ENCODE data around the gene DCAF15.

DCAF15 gene

GRCh38 chr19:13978351-13979243 lies 26.3 kb downstream of the DCAF15 start:
- peak; percentile 62 for DNase-seq

- DNase-seq = no peak
These were observed 26.9 kb downstream of the DCAF15 start for GRCh38 chr19:13979244-13979615.

GRCh38 chr19:13979686-13980085 lies 27.4 kb downstream of the DCAF15 start:
- no peak for DNase-seq

GRCh38 chr19:13980340-13980739 lies 28.0 kb downstream of the DCAF15 start:
- no peak for DNase-seq

GRCh38 chr19:13981021-13981420 lies 28.7 kb downstream of the DCAF15 start:
- DNase-seq = no peak

DNA sequence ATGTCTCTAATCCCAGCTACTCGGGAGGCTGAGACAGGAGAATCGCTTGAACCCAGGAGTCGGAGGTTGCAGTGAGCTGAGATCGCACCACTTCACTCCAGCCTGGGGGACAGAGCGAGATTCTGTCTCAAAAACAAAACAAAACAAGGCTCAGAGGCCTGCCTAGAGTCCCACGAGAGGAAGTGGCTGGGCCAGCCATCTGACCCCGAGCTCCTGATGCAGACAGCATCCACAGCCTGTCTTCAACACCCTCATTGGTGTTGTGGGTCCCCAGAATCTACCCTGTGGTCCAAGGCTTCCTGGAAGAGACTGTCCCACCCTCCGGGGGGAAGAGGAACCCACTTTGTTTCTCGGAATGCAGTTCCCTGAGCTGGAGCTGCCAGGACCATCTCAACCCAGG lies 29.2 kb downstream of the DCAF15 start:
- no peak for DNase-seq

DNA sequence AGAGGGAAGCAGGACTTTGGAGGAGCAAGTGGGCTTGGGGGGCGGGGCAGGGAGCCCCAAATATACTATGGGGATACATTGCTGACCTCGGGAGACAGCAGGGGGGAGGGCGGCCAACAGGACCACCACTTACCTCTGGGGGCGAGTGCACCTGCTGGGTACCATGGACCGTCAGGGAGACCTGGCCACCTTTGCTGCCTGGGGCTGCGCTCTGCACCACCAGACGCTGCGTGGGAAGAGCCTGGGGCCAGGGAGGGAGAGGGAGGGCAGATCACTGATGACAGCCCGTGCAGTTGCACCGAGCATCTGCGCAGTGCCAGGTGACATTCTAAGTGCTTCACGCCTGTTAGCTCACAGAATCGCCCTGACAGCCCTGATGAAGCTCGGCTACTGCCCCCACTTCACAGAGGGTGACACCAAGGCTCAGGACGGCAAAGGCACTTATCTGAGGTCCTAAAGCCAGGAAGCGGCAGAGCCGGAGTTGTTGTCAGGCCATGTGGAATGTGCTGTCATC lies 29.7 kb downstream of the DCAF15 start:
- DNase-seq = no peak

DNA sequence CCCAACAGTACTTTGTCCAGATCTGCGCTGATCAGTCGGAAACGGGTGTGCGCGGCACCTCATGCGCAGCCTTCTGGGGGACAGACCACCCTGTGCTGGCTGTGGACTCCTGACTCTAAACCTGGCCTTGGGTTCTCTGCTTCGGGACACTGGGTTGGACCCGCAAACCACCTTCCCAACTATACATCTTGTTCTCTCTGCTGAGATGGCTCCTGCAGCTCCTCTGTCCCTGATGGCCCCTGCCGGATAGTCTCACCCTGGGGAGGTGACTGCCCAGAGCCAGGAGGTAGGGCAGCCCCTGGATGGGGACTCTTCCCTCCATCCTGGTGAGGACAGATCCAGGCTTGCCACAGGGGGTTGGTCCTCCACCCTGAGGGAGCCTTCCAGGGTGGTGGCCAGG lies 30.5 kb downstream of the DCAF15 start:
- DNase-seq = no peak

GRCh38 chr19:13983213-13983889 lies 31.0 kb downstream of the DCAF15 start:
- no peak for DNase-seq

GRCh38 chr19:13984186-13984585 lies 31.9 kb downstream of the DCAF15 start:
- DNase-seq = no peak

DNA sequence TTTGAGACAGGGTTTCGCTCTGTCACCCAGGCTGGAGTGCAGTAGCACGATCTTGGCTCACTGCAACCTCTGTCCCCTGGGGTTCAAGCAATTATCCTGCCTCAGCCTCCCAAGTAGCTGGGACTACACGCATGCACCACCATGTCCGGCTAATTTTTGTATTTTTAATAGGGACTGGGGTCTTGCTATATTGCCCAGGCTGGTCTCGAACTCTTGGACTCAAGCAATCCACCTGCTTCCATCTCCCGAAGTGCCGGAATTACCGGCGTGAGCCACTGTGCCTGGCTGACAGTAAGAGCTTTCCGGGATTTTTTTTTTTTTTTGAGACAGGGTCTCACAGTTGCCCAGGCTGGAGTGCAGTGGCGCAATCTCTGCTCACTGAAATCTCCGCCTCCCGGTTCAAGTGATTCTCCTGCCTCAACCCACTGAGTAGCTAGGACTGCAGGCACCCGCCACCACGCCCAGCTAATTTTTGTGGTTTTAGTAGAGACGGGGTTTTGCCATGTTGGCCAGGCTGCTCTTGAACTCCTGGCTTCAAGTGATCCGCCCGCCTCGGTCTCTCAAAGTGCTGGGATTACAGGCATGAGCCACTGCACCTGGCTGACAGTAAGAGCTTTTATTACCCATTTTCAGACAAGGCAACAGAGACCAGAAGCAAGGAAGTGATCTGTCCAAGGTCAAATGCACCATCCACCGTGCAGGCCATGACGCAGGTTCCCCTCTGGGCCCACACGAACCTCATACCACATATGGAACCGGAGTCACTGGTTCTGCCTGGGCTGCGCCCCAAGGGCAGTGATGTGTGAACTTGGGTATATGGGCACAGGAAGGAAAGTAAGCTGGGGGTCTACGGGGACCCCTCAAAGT lies 32.8 kb downstream of the DCAF15 start:
- no peak for DNase-seq

DNA sequence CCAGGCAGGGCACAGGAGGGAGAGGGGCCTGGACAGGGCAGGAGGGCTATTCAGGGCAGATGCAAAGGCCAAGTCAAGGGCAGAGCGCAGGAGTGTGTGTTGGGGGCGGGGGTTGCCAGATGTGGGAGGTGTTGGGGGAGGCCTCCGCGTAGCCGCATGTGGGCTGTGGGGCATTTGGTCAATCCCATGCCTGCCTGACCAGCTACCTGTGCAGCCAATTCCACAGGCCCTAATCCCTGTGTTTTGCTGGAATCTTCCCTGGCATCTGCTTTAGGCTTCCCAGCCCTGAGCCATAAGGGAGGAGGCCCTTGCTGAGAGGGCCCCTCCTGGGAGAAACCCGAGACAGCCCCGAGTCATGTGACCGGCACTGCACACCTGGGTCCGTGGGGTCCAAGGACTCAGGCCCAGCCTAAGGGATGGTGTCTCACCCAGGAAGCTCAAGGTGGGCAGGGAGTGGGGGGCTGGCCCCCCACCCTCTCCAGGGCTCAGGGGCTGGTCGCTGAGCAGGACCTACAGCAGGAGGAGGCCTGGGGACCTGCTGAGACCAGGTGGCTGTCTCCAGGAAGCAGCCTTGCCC lies 33.5 kb downstream of the DCAF15 start:
- DNase-seq = no peak

- DNase-seq = peak; percentile 90
These were observed 34.1 kb downstream of the DCAF15 start for GRCh38 chr19:13986348-13986904.

DNA sequence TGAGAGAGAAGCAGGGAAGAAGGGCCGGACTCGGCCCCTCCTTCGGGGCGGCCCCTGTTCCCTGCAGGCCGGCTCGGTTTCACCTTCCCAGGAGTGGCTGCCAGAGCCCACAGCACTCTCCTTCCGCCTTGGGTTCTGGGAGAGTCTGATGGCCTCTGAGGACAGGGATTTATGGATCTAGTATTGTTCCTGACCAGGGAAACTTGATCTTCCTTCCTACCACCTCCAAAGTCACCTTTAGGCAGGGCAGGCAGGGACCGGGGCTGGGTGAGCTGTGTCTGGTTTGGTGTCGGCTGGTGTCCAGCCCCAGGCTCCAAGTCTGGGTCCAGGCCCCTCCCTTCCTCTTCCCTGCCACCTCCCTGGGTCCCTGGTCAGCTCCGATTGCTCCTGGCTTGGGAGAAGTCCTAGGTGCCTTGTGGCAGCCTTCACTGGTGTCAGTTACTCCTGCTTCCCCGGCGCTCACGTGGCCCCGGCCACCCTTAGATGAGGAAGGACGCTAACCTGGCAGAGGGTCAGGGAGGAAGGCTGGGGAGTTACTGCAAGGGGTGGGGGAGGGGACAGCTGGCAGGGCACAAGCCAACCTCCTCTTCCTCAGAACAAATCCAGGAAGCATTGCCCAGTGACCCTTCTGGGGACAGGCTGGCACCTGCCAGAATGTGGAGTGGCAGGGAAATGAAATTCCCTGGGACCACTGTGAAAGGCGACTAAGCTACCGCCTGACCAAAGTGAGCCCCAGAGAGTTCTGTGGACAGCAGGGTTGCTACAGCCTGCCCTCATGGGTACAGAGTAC lies 35.0 kb downstream of the DCAF15 start:
- no peak for DNase-seq

- DNase-seq = no peak
These were observed 37.2 kb downstream of the DCAF15 start for GRCh38 chr19:13989487-13989886.

GRCh38 chr19:13990085-13990484 lies 37.8 kb downstream of the DCAF15 start:
- DNase-seq = no peak

GRCh38 chr19:13992025-13992424 lies 39.7 kb downstream of the DCAF15 start:
- DNase-seq = no peak

GRCh38 chr19:13993590-13994300 lies 41.4 kb downstream of the DCAF15 start:
- no peak for DNase-seq

GRCh38 chr19:13995017-13995728 lies 42.9 kb downstream of the DCAF15 start:
- DNase-seq = peak; percentile 36
